ENCODE results near the gene PRTFDC1. TPM values are rescaled to one million over a fixed set of nuclear protein-coding genes. Genes with fewer than 3 reads are reported as not detected.

Gene PRTFDC1
- total RNA-seq, 1 experiment from 2014 or later: 15.8 TPM

DNA sequence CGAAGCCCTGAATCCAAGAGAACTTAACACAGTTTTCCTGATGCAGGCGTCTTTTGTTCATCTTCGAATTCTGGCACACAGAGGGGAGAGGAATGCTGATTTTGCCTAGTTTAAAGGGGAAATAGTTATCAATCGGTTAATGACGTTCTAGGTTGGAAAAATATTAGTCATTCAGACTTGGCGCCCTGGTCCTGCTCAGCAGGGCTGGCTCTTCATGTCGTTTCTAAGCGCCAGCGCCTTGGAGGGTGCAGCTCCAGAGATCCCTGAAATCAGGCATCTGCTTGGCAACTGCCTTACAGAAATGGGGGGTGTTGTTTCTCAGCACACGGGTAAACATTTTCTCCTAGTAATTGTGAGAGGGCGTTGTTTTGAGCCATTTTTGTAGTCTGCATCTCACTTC is 1.3 kb upstream of the PRTFDC1 start:
- Histone ChIP-seq H3K4me3 (peak overlapping the region; percentile 52; the same call in 1 of the 2 replicates), H3F3A (ENCODE audit: insufficient read depth, low read depth) (peaks cover 5% of the 10 kb centered on the region), H4K20me1 (ENCODE audit: insufficient read depth) (no peaks in the 10 kb centered on the region), H2AFZ (peak overlapping the region; percentile 79; the same call in 1 of the 2 replicates), H3K36me3 (ENCODE audit: low read depth) (no peaks in the 10 kb centered on the region), H3K9me2 (ENCODE audit: insufficient read depth) (no peaks in the 10 kb centered on the region), H3K4me2 (peak overlapping the region; percentile 80), H3K4me1 (replicated peaks; ENCODE audit: insufficient read depth) (peaks cover 31% of the 10 kb centered on the region), H3K79me2 (ENCODE audit: low read depth) (no peaks in the 10 kb centered on the region), H3K9me3 (ENCODE audit: insufficient read depth, low read depth) (0 out of 2 replicates have a peak, but pooled peaks cover 4% of the 10 kb centered on the region), H3K27ac (no peak overlapping the region), H3K27me3 (ENCODE audit: insufficient read depth, low read depth) (no peaks in the 10 kb centered on the region)
- CTCF ChIA-PET: no interaction called here
- TF ChIP-seq, protein P1, sequence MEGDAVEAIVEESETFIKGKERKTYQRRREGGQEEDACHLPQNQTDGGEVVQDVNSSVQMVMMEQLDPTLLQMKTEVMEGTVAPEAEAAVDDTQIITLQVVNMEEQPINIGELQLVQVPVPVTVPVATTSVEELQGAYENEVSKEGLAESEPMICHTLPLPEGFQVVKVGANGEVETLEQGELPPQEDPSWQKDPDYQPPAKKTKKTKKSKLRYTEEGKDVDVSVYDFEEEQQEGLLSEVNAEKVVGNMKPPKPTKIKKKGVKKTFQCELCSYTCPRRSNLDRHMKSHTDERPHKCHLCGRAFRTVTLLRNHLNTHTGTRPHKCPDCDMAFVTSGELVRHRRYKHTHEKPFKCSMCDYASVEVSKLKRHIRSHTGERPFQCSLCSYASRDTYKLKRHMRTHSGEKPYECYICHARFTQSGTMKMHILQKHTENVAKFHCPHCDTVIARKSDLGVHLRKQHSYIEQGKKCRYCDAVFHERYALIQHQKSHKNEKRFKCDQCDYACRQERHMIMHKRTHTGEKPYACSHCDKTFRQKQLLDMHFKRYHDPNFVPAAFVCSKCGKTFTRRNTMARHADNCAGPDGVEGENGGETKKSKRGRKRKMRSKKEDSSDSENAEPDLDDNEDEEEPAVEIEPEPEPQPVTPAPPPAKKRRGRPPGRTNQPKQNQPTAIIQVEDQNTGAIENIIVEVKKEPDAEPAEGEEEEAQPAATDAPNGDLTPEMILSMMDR (conservative IDR thresholded peaks at IDR 0.05): no peak
- no peak for TF ChIP-seq EZH2 (IDR thresholded peaks at IDR 0.05; ENCODE audit: low read depth)
- no TSS peak for BruUV-seq (replicated peaks)
- DNase-seq: no peak
- POLR2A ChIA-PET (ENCODE audit: unreplicated experiment): no interaction called here
- intact Hi-C loops (cut with micrococcal nuclease; ENCODE audit: unreplicated experiment): loop anchor here (2.0 to 5.0 kb wide), 5 partner anchors 61 to 311 kb away; partner anchors contain the start of gene ARHGAP21

DNA sequence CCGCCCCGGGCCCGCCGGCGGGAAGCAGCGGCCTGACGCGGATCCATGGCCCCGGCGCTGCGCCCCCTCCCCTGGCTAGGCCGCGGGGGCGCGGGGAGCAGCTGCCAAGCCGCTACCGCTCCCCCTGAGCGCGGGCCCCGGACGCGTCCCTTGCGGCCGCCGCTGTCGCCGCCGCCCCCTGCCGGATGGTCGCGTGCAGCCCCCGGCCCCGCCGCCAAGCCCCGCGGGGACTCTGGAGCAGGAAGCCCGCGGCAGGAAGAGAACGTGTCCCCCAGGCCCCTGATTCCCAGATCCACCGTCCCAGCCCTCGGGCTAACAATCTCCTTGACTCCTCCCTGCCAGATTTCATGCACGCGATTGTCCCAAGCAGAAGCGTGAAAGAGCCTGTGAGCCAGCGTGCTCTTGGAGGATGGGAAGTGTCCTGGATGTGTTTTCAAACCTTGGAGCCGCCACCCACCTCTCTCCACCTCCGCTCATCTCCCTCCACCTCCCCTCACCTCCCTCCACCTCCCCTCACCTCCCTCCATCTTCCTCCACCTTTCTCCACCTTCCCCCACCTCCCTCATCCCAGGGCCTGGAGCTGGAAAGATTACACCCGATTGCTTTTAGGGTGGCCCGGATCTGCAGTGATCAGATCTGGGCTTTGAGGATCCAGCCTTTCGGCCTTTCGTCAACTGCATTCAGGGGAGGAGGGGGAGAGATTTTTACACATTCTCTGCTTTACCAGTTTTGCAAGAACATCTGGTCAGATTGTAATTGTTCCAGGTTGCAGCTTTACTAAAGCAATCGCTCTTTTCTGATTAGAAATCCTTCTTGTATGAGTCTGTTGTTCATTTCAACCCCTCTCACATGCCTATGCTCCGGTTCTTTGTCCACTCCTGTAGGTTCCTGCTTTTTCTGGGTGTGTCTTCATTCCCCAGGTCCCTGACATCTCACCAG is 570 bp upstream of the PRTFDC1 start:
- no peak for TF ChIP-seq EZH2 (IDR thresholded peaks at IDR 0.05; ENCODE audit: low read depth)
- TF ChIP-seq, protein P1 (conservative IDR thresholded peaks at IDR 0.05): no peak; the same call in 1 of the 2 replicates
- peak overlapping the region; percentile 79 for H2AFZ ChIP-seq
- DNase-seq: peak; percentile 39
- CTCF ChIA-PET: no interaction called here
- H3K9me2 ChIP-seq (ENCODE audit: insufficient read depth): no peaks in the 10 kb centered on the region
- peaks cover 26% of the 10 kb centered on the region for H3K4me1 ChIP-seq (replicated peaks; ENCODE audit: insufficient read depth)
- H3K4me2 ChIP-seq: peak overlapping the region; percentile 80
- H3K4me3 ChIP-seq: peak overlapping the region; percentile 52
- 0 out of 2 replicates have a peak, but pooled peaks cover 4% of the 10 kb centered on the region for H3K9me3 ChIP-seq (ENCODE audit: insufficient read depth, low read depth)
- no peaks in the 10 kb centered on the region for H4K20me1 ChIP-seq (ENCODE audit: insufficient read depth)
- no TSS peak for BruUV-seq (replicated peaks)
- POLR2A ChIA-PET (ENCODE audit: unreplicated experiment): no interaction called here
- no peaks in the 10 kb centered on the region; the same call in 1 of the 2 replicates for H3F3A ChIP-seq (ENCODE audit: insufficient read depth, low read depth)
- 0 out of 2 replicates have a peak overlapping the region, but pooled peaks have one; percentile 20 for H3K27ac ChIP-seq
- intact Hi-C loops (cut with micrococcal nuclease; ENCODE audit: unreplicated experiment): loop anchor here (2.0 to 5.0 kb wide), 5 partner anchors 61 to 310 kb away; partner anchors contain the start of gene ARHGAP21
- H3K27me3 ChIP-seq (ENCODE audit: insufficient read depth, low read depth): no peaks in the 10 kb centered on the region
- H3K79me2 ChIP-seq (ENCODE audit: low read depth): no peaks in the 10 kb centered on the region
- H3K36me3 ChIP-seq (ENCODE audit: low read depth): no peaks in the 10 kb centered on the region
